Measurements from ENCODE around the gene CCP110.

The CCP110 gene

DNA sequence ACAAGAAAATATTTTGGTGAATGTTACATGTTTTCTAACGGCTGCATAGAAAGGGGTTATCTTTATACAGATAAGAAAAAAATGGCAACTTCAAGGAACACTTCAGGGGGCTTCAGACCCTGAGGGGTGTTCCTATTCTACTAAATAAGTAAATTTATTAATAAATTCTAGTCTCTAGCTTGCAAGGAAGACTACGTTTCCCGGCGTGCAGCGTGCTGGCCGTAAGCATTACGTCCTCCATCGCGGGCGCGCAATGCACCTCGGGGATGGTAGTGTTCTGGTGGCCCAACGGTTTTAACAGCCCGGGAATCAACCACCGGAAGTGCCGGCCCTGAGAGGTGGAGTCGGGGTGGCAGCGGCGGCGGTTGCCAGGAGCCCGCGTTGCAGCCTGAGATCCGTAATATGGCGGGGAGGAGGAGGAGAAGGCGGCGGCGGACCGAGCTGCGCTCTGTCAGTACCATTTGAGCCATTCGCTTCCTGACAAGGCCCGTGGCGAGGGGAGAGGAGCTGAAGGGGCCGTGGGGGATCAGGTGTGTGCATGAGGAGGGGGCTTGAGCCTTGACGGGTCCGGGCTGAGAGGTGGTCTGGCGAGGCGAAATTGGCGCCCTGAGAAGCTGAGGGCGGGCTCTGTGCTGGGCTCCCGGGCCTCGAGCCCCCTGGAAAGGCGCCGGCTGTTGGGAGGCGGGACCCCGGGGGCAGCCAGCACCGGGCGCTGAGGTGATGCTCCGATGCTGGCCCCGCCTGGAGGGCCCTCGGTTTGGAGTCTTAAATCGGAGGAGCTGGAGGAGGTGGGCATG lies at the start of gene CCP110:
Gene CCP110, plus strand, starts transcription at position 384 of the 797 bp plus-strand sequence. CDS start 3,940 bp downstream, outside the sequence.
- peak; percentile 90 to 92 for DNase-seq (ENCODE audit: low read depth in 2 of 2)

DNA sequence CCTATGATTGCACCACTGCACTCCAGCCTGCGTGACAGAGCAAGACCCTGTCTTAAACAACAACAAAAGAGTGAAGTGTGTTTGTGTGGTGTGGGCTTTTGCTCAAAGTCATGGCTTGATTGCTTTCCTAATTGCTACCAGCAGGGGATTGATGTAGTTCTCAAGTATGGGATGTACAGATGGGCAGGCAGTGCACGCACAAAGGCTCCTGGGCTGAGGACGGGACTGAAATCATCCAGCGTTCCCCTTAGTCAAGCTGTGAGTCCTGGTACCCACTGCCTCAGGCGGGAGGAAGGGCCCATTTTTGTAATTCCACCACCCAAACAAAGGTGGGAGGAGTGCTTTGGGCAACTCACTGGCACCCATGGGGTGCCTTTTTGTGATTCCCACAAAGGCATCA lies 49.1 kb upstream of the CCP110 start:
- DNase-seq (ENCODE audit: low read depth in 2 of 2): no peak

DNA sequence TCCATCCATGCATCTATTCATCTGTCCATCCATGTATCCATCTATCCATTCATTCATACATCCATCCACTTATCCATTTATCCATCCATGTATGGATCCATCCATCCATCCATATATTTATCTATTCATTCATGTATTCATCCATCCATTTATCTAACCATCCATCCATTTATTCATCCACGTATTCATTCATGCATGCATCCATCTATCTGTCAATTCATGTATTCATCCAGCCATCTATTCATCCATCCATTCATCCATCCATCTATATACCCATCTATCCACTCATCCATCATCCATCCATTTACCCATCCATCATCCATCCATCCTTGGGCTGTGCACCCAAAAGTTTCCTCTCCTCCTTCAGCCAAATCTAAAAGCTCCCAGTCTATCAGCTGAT lies 45.2 kb upstream of the CCP110 start:
- no peak for DNase-seq (ENCODE audit: low read depth in 2 of 2)

- DNase-seq (ENCODE audit: low read depth in 2 of 2): no peak
These were observed 44.4 kb upstream of the CCP110 start for GRCh38 chr16:19479302-19479721.

- no peak for DNase-seq (ENCODE audit: low read depth in 2 of 2)
These were observed 42.4 kb upstream of the CCP110 start for GRCh38 chr16:19481296-19481695.

DNA sequence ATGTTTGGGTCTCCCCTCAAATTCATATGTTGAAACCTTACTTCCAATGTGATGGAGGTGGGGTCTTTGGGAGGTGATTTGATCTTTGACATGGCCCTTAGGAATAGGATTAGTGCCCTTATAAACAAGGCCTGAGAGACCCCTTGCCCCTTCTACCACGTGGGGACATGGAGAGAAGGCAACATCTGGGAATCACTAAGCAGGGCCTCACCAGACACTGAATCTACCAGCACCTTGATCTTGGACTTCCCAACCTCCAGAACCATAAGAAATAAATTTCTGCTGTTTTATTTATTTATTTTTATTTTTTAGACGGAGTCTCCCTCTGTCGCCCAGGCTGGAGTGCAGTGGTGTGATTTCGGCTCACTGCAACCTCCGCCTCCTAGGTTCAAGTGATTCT lies 42.0 kb upstream of the CCP110 start:
- no peak for DNase-seq (ENCODE audit: low read depth in 2 of 2)

DNA sequence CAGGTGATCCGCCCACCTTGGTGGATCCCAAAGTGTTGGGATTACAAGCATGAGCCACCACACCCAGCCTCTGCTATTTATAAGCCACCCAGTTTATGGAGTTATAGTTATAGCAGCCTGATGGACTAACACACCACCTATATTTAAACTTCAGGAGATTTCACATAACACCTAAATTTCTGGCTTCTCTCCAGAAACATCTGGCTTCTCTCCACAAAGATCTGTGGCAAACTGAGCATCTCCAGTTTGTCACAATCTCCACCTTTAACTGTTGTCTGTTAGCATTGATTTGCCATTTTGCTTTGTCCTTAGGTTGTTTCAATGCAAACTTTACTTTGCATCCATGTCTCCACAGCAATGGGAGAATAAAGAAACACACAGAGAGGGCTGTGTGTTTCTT lies 41.5 kb upstream of the CCP110 start:
- no peak for DNase-seq (ENCODE audit: low read depth in 2 of 2)

DNA sequence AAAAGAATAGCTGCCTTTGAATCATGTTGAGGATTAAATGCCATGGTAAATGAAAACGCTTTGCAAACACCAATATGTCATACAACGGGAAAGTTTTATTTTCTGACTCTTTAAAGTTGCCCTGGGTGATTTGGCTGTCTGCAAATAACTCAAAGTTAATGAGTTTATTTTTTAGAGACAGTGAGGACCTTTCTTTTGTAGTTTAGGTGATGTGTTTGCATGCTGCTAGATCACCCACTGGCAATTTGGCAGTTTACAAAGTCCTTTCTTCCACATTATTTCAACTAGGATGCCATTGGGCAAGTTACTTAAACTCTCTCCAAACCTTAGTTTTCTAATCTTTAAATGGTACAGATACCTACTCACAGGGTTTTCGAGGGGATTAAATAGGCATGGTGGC lies 39.6 kb upstream of the CCP110 start:
- DNase-seq (ENCODE audit: low read depth in 2 of 2): no peak

DNA sequence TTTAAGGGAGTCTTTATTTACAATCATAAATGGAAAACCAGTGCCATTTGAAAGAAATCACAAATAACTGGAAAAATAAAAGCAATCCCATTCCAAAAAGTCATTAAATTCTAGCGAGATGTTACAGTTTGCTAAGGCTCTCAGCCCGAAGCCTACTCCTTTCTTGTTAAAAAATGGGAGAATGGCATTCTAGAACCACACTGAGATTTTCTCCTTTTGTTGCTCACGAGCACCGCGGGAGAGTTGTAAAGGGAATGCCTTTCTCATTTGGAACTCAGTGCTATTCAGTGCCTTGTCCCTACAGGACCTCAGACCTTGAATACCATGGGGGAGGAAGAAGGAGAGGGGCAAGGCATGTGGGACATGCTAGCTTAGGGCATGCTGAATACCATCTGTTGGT lies 38.1 kb upstream of the CCP110 start:
- DNase-seq (ENCODE audit: low read depth in 2 of 2): no peak

DNA sequence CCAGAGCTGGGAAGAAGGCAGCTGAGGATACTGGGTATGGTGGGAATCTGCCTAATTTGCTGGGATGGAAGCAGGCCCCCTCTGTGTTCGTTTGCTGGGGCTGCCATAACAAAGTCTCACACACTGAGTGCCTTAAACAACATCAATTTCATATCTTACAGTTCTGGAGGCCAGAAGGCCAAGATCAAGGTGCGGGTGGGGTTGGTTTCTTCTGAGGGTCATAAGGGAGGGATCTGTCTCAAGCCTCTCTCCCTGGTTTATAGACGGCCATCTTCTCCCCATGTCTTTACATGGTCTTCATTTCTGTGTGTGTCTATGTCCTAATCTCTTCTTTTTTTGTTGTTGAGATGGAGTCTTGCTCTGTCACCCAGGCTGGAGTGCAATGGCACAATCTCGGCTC lies 37.7 kb upstream of the CCP110 start:
- no peak for DNase-seq (ENCODE audit: low read depth in 2 of 2)

GRCh38 chr16:19486750-19487325 lies 36.9 kb upstream of the CCP110 start:
- DNase-seq (ENCODE audit: low read depth in 2 of 2): no peak

- no peak for DNase-seq (ENCODE audit: low read depth in 2 of 2)
These were observed 35.5 kb upstream of the CCP110 start for GRCh38 chr16:19488213-19488640.

- no peak for DNase-seq (ENCODE audit: low read depth in 2 of 2)
These were observed 33.1 kb upstream of the CCP110 start for GRCh38 chr16:19490619-19491018.

DNA sequence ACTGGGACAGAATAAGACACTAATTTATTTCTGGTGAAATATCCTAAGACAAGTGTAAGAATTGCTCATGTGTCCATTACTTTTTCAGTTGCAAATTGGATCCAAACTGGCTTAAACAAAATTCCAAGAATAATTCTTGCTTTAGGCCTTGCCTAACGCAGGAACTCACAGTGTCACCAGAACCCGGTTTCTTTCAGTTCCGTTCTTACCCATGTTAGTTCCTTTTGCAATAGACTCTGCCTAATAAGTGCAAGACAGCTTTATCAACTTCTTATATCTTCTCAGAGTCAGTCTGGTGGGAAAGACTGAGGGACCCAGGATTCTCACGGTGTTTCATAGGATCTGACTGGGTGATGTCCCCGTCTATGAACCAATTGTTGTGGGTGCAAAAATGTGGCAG lies 26.6 kb upstream of the CCP110 start:
- no peak for DNase-seq (ENCODE audit: low read depth in 2 of 2)

- no peak for DNase-seq (ENCODE audit: low read depth in 2 of 2)
These were observed 24.7 kb upstream of the CCP110 start for GRCh38 chr16:19499006-19499405.

DNA sequence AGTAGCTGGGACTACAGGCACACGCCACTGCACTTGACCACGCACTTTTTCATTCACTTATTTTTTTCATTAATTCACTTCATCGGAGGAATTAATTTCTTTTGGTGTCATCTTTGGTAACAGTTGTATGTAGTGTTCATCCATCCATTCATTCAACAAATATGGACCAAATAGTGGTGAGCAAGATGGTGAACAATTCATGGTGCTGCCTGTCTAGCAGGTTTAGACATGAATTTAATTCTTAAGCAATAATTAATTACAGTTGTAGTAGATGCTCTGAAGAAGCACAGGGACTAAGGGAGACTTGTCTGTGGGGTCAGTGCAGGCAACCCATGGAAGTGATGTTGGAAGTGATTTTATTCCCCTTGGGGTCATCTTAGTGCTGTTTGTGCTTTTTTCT lies 24.3 kb upstream of the CCP110 start:
- no peak for DNase-seq (ENCODE audit: low read depth in 2 of 2)

DNA sequence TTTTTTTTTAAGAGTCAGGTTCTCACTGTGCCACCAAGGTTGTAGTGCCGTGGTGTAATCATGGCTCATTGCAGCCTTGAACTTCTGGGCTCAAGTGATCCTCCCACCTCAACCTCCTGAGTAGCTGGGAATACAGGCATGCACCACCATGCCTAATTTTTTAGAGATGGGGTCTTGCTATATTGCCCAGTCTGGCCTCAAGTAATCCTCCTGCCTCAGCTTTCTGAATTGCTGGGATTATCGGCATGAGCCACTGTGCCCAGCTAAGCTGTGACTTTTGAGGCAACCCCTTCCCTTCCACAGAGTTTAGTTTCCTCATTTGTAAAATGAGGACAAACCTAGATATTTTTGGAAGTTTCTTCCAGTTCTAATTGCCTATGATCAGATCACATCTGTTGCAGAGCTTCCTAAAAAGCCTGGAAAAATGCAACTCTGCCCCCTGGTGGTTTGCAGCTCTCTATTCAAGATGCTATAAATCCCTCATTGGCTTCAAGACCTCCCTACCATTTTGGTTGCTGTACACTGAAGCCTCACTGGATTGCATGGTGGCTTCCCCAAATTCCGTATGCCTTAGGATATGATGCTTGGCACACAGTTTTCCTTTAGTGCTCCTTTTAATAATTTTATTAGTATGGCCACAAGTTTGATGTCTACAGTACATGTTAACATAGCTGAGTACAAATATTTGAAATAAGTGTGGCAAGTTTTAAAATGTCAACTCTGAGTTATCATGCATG lies 21.2 kb upstream of the CCP110 start:
- DNase-seq (ENCODE audit: low read depth in 2 of 2): peak; percentile 19 to 27

GRCh38 chr16:19503461-19504075 lies 20.2 kb upstream of the CCP110 start:
- DNase-seq (ENCODE audit: low read depth in 2 of 2): no peak

DNA sequence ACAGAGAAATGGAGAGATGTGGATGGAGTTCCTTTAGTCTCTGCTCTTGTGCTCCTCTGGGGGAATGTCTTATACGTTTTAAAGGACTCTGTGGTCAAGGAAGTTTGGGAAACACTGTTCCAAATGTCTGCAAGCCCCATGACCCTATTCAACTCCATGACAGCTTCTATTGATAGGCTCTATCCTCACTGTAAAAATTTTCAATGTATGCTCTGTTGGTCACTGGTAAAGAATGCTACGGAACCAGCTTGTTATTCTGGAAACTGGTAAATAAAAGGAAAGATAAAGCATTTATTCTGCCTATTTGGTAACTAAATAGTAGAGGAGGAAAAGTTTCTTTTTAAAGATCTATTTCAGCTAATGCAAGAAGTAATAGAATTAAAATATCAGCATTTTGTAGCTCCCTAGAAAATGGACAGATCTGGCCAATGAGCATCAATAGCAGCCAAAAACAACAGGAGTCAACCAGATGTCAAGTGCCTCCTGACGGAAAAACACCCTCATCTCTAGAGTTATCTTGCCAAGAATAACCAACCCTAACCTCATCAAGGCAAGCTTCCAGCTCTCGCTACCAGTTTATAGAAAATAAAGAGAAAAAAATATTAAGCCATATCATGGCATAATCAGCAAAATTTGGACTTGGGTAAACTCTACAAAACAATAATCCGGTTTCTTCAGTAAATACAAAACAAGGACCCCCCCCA lies 18.0 kb upstream of the CCP110 start:
- no peak for DNase-seq (ENCODE audit: low read depth in 2 of 2)

DNA sequence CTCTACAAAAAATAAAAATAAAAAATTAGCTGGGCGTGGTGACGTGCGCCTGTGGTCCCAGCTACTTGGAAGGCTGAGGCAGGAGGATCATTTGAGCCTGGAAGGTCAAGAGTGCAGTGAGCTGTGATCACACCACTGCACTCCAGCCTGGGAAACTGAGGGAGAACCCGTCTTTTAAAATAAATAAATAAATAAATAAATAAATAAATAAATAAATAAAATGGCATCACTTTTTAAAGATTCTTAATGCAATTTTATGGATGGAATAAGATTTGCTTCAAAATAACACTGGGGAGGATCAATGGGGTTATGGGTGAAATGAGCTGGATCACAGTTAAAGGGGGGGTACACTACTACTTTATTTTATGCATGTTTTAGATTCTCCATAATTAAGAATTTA lies 16.8 kb upstream of the CCP110 start:
- DNase-seq (ENCODE audit: low read depth in 2 of 2): no peak

GRCh38 chr16:19507867-19508266 lies 15.9 kb upstream of the CCP110 start:
- DNase-seq (ENCODE audit: low read depth in 2 of 2): no peak

GRCh38 chr16:19512297-19512696 lies 11.4 kb upstream of the CCP110 start:
- DNase-seq (ENCODE audit: low read depth in 2 of 2): no peak

Measured in stimulated activated CD8-positive, alpha-beta memory T cell treated with anti-CD3 and anti-CD28 coated beads, Interleukin-15, amount 100 ng/mL, for 48 hours (primary cell).